GM18861 (cell line): Measurements from ENCODE around the gene ZFAND4.
A peak's percentile ranks its signal among the peaks of the same experiment; 100 is the strongest.
"Not testable (repeated sequence)": the region's sequence is repeated elsewhere in the genome, so short reads cannot be mapped to it uniquely, and the experiment has no call there.

Source experiments
- ATAC-seq: cut with Tn5 transposase; IDR thresholded peaks from one replicate; pipeline ENCODE4 v1.9.1; 2021; ENCODE audit not compliant: unreplicated experiment

Gene ZFAND4

DNA sequence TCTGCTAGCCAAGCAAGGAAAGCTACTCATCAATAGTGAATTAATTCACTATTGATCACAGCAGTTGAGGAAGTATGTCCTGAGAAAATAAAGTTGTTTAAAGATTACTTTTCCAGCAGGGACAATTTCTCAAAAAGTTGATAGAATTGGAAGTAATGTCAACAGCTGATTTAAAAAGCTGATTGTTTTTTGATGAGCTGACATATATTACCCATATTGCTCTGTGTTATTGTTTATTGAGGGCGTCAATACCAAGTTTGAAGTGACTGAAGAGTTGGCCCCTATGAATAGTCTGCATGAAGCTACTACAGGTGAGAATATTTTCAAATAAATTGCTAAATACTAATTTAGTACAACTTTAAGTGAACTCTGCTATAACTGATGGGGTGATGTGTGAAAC, 28.0 kb downstream of the ZFAND4 start:
- no peak for ATAC-seq

GRCh38 chr10:45640941-45641340, 31.6 kb downstream of the ZFAND4 start:
- no peak for ATAC-seq

DNA sequence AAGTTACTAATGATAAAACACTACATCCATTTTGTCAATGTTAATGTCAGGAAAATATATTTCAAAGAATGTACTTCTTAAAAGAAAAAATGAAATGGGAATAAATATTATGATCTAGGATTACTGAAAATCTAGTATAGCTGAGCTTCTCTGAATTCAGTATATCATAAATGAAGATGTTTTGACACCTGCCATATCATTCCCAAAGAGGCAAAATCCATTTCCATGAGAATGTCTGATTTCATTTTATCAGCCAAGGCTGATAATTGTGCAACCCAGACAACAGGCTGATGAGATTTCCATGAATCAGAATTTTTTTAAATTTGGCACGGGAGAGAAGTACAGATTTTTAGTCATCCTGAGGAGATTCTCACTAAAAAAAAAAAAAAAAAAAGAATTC, 32.5 kb downstream of the ZFAND4 start:
- no peak for ATAC-seq

DNA sequence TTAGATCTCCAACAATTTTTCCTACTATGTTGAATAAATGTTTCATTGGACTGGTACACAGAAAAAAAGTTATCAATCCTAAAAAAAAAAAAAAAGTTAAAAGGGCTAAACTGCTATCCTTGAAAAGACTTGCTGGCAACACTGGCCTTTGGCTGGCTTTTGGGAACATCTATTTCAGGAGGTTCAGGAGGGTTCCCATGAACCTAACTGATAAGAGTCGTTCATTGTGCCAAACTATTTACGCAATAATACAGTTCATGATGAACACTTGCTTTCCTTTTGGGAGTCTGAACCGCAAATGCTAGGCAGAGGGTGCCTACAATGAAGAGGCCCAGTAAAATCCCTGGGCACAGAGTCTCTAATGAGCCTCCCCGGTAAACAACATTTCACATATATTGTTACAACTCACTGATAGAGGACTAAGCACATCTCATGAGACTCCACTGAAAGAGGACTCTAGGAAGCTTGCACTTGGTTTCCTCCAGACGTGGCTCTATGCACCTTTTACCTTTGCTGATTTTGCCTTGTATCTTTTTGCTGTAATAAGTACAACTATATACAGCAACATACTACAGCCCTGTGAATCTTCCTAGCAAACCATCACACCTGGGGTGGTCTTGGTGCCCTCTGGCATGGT, 45.0 kb downstream of the ZFAND4 start:
- no peak for ATAC-seq

DNA sequence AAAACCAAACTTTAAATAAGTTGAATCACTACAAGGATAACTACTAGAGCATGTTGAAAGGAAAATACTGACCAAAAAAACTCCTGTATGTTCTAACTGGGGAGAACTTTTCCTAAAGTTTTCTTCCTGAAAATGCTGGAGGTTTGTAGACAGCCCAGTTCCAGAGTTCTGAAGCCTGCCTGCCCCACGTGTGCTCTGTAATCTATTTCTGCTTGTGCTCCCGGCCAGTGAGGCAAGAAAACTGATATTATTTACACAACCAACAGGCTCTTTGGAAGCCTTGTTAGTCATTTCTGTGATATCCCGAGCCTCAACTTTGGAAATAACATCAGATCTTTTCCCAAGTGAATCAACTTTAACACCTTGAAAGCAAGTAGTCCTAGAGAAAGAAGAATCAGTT, 46.7 kb downstream of the ZFAND4 start:
- ATAC-seq, result no peak

- no peak for ATAC-seq
Measured at GRCh38 chr10:45624724-45625123, 47.8 kb downstream of the ZFAND4 start.

- no peak for ATAC-seq
Measured at GRCh38 chr10:45614869-45615268, 57.7 kb downstream of the ZFAND4 start.

- ATAC-seq, result no peak
Measured at GRCh38 chr10:45612741-45613140, 59.8 kb downstream of the ZFAND4 start.

- no peak for ATAC-seq
Measured at GRCh38 chr10:45608052-45608451, 64.5 kb downstream of the ZFAND4 start.

DNA sequence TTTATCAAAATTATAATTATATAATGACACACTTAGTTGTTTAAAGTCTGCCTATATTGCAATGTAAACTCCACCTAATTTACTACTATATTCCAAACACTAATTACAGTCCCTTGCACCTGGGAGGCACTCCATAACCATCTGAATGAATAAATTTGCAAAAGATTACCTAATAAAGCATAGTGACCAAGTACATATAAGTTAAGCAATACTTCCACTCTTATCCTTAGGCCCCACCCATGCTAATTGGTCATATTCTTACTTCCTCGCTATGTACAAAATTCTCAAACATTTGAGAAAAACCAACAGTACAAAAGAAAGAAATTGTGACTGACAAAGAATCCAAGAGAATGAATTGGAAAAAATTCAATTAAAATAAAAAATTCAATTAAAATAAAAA, 65.3 kb downstream of the ZFAND4 start:
- ATAC-seq, result no peak

DNA sequence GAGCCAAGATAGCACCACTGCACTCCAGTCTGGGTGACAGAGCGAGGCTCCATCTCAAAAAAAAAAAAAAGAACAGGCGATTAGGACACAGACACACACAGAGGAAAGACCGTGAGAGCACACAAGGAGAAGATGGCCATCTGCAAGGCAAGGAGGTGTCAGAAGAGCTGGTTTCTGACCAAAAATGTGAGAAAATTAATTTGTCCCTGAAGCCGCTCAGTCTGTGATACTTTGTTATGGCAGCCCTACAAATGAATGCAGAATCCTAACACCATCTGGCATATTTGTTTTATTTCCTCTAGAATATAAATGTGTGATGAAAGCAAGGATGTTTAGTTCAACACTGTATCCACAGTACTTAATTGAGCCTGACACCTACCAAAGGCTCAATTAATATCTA, 69.7 kb downstream of the ZFAND4 start:
- ATAC-seq, result no peak

DNA sequence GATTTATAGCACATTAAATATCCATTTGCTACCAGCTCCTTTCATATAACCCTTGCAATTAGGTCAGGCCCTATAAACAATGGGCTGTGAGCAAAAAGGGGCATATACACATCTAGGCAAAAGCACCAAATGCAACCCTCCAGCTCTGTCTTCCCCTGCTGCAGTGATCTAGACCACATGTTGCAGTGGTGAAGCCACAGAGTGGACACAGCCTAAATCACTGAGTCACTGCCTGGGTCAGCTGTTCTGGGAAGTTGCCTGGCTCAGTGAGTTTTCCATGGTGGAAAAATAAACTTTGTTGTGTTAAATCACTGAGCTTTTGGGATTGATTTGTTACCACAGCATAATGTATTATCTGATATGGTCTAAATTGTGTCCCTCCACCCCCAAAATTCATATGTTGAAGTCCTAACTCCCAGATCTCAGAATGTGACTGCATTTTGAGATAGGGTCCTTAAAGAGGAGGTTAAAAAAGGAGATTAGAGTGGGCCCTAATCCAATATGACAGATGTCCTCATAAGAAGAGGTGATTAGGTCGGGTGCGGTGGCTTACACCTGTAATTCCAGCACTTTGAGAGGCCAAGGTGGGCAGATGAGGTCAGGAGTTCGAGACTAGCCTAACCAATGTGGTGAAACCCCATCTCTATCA, 70.4 kb downstream of the ZFAND4 start:
- ATAC-seq, result no peak

- ATAC-seq, result not testable (repeated sequence)
Measured at GRCh38 chr10:45601254-45601930, 71.2 kb downstream of the ZFAND4 start.

DNA sequence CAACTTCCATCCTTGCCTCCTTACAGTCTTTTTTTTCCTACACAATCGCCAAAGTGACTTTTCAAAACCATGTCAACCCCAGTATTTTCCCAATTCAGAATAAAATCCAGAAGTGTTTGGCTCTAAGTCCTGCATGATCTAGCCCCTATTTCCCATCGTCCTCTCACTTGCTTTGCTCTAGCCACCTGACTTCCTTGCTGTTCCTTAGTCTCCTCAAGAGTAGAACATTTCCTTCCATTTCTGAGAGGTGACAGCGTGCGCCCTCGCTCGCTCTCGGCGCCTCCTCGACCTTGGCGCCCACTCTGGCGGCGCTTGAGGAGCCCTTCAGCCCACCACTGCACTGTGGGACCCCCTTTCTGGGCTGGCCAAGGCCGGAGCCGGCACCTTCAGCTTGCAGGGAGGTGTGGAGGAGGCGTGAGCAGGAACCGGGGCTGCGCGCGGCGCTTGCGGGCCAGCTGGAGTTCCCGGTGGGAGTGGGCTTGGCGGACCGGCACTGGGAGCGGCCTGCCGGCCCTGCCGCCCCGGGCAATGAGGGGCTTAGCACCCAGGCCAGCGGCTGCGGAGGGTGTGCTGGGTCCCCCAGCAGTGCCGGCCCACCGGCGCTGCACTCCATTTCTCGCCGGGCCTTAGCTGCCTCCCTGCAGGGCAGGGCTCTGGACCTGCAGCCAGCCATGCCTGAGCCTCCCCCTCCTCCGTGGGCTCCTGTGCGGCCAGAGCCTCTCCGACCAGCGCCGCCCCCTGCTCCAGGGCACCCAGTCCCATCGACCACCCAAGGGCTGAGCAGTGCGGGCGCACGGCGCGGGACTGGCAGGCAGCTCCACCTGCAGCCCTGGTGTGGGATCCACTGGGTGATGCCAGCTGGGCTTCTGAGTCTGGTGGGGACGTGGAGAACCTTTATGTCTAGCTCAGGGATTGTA, 72.0 kb downstream of the ZFAND4 start:
- not testable (repeated sequence) for ATAC-seq

- ATAC-seq, result no peak
Measured at GRCh38 chr10:45599646-45600045, 72.9 kb downstream of the ZFAND4 start.

- ATAC-seq, result no peak
Measured at GRCh38 chr10:45599021-45599603, 73.5 kb downstream of the ZFAND4 start.

GRCh38 chr10:45596526-45596925, 76.0 kb downstream of the ZFAND4 start:
- no peak for ATAC-seq

DNA sequence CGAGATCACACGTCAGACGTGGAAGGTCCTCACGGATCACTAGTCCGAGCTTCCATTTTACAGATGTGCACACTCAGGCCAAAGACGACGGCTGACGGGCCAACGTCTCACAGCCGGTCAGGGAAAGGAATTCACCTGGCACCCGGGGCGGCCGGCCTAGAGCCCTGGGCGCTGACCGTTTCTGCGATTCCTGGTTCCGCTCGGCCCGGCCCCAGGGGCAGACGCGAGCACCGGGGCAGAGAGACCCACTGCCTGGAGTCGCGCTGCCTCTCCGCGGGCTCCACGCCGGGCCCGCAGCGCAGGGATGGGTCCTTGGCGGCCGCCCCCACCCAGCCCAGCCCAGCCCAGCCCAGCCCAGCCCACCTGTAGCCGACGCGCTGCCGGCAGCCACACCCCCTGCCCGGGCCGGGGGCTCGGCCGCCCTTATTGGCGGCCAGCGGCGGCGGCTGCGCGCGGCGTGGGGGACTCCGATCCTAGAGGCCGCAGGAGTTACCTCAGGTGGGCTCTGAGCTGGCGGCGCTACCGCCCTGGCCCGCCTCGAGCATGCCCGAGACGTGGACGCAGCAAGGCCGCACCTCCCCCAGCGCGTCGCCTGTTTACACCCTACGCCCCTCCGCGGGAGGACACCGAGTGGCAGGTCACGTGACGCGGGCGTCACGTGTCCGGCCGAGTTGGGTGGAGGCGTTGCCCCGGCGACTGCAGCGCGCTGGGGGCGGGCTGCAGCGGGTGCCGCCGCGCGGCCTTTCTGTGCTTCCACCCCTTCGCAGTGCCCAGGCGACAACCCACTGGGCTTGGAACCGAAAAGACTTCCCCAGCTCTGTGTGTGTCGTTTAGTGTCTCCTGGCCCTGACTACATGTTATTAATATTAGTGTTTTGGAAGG, 78.1 kb downstream of the ZFAND4 start:
- ATAC-seq, result peak; percentile 92

DNA sequence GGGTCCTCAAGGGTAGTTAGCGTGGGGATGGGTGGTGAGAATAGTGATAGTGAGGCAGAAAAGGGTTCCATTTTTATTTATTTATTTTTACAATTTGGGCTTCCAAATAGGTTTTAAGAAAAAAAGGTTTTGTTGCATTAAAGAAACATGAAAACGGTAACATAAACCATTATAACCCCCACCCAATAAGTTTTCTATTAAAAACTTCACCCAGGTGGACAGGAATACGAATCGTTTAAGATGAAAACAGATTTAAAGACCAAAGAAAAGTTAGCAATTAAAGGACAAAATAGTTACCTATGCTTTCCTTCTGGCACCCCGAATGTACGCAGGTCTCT, 78.7 kb downstream of the ZFAND4 start:
- no peak for ATAC-seq

DNA sequence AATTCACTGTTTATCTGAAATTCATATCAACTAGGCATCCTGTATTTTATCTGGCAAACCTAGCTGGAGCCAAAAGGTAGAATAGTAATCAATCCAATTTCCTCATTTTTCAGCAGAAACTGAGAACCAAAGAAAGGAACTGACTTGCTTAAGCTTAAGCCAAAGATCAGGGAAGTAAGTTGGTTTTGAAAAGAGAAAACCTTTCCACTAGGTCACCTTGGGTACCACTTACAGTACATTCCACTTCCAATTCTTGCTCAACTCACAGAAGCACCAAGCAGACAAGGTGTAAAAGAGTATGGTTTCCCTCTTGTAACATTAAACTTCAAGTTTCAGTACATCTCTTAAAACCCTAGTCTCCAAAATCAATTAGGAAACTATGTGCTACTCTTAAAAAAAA, 79.6 kb downstream of the ZFAND4 start:
- no peak for ATAC-seq
